Measurements from ENCODE around the gene UBR7.

DNA sequence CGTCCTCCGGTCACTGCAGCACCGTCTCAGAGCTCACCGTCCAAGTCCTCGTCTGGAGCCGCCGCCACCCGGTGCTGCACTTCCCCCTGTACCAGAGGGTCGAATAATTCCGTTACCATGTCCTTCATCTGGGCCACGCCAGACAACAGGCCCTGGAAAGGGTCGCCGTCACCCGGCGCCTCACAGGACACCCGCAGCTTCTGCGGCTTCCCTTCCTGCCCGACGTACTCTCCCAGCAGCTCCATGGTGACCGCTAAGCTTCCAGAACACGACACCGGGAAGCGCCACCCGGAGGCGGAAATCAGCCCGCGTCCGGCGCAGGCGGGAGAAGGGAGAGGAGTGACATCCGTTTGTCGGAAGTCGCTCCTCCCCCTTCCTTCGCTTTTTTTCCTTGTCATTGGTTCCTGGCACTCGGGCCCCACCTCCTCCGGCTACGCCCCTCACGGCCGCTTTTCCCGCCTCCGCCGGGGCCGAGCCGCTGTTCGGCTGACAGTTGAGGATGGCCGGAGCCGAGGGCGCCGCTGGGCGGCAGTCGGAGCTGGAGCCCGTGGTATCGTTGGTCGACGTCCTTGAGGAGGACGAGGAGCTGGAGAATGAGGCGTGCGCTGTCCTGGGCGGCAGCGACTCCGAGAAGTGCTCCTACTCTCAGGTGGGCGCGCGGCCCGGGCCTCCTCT lies at the start of gene UBR7, which contains the start of gene GON7:
- TF ChIP-seq, protein P1, sequence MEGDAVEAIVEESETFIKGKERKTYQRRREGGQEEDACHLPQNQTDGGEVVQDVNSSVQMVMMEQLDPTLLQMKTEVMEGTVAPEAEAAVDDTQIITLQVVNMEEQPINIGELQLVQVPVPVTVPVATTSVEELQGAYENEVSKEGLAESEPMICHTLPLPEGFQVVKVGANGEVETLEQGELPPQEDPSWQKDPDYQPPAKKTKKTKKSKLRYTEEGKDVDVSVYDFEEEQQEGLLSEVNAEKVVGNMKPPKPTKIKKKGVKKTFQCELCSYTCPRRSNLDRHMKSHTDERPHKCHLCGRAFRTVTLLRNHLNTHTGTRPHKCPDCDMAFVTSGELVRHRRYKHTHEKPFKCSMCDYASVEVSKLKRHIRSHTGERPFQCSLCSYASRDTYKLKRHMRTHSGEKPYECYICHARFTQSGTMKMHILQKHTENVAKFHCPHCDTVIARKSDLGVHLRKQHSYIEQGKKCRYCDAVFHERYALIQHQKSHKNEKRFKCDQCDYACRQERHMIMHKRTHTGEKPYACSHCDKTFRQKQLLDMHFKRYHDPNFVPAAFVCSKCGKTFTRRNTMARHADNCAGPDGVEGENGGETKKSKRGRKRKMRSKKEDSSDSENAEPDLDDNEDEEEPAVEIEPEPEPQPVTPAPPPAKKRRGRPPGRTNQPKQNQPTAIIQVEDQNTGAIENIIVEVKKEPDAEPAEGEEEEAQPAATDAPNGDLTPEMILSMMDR (conservative IDR thresholded peaks at IDR 0.05; ENCODE audit: low read depth in 2 of 2), result peak in 1 of 2 experiments; percentile 39; a peak in 2 of 4 replicates
- no peak for TF ChIP-seq JUNB (IDR thresholded peaks at IDR 0.05; ENCODE audit: unreplicated experiment)
- TF ChIP-seq EZH2phosphoT487 (IDR thresholded peaks at IDR 0.05; ENCODE audit: unreplicated experiment), result no peak
- TF ChIP-seq EZH2 (IDR thresholded peaks at IDR 0.05; ENCODE audit: low read depth, unreplicated experiment), result no peak
- TF ChIP-seq, protein P2, sequence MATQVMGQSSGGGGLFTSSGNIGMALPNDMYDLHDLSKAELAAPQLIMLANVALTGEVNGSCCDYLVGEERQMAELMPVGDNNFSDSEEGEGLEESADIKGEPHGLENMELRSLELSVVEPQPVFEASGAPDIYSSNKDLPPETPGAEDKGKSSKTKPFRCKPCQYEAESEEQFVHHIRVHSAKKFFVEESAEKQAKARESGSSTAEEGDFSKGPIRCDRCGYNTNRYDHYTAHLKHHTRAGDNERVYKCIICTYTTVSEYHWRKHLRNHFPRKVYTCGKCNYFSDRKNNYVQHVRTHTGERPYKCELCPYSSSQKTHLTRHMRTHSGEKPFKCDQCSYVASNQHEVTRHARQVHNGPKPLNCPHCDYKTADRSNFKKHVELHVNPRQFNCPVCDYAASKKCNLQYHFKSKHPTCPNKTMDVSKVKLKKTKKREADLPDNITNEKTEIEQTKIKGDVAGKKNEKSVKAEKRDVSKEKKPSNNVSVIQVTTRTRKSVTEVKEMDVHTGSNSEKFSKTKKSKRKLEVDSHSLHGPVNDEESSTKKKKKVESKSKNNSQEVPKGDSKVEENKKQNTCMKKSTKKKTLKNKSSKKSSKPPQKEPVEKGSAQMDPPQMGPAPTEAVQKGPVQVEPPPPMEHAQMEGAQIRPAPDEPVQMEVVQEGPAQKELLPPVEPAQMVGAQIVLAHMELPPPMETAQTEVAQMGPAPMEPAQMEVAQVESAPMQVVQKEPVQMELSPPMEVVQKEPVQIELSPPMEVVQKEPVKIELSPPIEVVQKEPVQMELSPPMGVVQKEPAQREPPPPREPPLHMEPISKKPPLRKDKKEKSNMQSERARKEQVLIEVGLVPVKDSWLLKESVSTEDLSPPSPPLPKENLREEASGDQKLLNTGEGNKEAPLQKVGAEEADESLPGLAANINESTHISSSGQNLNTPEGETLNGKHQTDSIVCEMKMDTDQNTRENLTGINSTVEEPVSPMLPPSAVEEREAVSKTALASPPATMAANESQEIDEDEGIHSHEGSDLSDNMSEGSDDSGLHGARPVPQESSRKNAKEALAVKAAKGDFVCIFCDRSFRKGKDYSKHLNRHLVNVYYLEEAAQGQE (IDR thresholded peaks at IDR 0.05; ENCODE audit: unreplicated experiment), result no peak
- peak; percentile 90 for TF ChIP-seq POLR2AphosphoS5 (IDR thresholded peaks at IDR 0.05; ENCODE audit: low read depth)
- TF ChIP-seq, protein P3, sequence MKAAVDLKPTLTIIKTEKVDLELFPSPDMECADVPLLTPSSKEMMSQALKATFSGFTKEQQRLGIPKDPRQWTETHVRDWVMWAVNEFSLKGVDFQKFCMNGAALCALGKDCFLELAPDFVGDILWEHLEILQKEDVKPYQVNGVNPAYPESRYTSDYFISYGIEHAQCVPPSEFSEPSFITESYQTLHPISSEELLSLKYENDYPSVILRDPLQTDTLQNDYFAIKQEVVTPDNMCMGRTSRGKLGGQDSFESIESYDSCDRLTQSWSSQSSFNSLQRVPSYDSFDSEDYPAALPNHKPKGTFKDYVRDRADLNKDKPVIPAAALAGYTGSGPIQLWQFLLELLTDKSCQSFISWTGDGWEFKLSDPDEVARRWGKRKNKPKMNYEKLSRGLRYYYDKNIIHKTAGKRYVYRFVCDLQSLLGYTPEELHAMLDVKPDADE (IDR thresholded peaks at IDR 0.05), result 0 out of 2 replicates have a peak, but pooled peaks have one; percentile 67
- no peak for TF ChIP-seq NANOG (IDR thresholded peaks at IDR 0.05; ENCODE audit: borderline replicate concordance)

Data from GM23338 (cell line).